Stimulated activated CD4-positive, alpha-beta T cell treated with anti-CD3 and anti-CD28 coated beads, Interleukin-4, amount 100 ng/mL, for 24 hours (primary cell): ENCODE measurements around the gene ZC3HAV1L.
"Not testable (repeated sequence)": the region's sequence is repeated elsewhere in the genome, so short reads cannot be mapped to it uniquely, and the experiment has no call there.

Experiments used
- DNase-seq: peaks from one replicate; pipeline ENCODE4 v3.0.0-alpha.2; 2020

The ZC3HAV1L gene

DNA sequence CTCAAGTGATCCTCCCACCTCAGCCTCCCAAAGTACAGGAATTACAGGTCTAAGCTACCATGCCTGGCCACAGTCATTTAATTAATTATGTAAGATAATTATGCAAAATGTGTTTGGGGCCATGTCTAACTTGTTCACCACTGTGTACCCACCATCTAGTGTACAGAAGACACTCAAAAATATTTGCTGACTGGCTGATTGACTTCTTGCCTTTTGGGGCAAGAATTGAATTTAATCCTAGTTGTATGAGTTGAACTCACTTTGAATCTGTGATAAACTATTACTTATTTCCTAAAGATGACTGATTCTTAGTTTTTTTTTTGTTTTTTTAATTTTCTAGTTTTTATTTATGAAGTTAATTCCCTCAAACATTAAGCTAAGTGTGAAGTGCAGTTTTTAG lies 15.8 kb upstream of the ZC3HAV1L start:
- no peak for DNase-seq

GRCh38 chr7:139049936-139050335 lies 14.1 kb upstream of the ZC3HAV1L start:
- no peak for DNase-seq

DNA sequence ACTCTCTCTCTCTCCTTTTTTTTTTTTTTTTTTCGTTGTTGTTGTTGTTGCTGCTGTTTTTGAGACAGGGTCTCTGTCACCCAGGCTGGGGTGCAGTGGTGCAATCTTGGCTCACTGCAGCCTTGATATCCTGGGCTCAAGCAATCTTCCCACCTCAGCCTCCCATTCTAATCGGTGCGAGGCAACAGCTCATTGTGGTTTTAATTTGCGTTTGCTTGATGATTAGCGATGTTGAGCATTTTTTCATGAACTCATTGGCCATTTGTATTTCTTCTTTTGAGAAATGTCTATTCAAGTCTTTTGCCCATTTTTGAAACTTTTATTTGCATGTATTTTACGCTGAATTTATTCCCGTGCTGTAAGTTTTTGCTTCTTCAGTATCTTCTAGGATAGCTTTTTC lies 13.3 kb upstream of the ZC3HAV1L start:
- no peak for DNase-seq

DNA sequence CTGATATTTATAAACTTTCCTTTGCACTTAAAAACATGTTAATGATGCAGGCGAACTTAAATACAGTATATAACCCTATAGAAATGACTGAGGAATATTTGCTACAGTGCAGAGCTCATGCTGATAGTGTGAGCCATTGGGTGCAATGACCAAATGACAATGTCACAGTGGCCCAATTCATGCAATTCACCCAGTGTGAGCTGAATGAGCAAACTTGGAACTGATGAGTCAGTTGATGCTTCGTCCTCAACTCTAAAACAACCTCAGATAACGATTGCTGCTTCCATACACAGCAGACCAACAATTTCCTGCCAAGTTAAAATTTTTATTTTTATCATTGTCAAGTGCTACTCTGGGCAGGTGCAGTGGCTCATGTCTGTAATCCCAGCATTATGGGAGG lies 12.1 kb upstream of the ZC3HAV1L start:
- DNase-seq: peak; percentile 20

GRCh38 chr7:139046143-139046542 lies 10.3 kb upstream of the ZC3HAV1L start:
- DNase-seq: no peak

GRCh38 chr7:139044813-139045794 lies 9.3 kb upstream of the ZC3HAV1L start:
- no peak for DNase-seq

DNA sequence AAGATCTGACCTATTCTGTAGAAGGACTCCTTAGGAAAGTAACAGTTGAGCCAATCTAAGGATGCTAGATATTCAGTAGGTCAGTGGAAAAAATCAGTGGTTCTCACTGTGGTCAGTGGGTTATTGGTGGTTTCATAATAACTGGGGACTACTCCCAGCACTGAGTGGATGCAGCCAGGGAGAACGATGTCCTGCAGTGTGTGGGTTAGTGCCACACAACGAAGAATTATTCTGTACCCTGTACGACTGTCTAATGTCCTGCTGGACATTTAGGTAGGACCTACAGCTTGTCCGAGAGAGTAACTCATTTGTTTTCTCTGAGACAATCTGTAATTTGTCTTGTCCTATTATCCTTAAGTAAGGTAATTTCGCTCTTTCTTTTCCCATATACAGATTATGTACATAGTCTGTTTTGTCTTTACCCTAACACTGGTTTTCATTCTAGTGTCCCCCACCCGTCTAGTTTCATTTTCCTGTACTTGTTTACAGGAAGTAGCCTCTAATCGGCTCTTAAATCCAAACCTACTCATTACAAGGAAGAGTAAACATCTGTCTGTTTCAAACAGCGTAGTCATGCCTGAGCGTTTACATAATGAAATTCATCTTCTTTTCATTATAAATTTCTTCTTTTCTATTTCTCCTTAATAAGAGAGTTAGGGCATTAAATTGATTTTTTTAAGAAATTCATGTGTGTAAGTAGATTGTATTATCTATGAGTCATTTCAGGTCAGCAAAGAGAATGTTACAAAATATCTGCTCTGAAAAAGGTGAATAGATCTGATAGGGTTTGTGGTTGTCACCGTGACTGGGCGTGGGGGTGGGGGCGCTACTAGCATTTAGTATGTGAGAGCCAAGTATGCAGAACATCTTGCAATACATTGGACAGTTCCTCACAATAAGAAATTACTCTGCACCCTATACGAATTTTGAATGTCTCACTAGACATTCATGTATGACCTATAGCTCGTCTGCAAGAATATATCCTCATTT lies 8.3 kb upstream of the ZC3HAV1L start:
- DNase-seq: peak; percentile 78

DNA sequence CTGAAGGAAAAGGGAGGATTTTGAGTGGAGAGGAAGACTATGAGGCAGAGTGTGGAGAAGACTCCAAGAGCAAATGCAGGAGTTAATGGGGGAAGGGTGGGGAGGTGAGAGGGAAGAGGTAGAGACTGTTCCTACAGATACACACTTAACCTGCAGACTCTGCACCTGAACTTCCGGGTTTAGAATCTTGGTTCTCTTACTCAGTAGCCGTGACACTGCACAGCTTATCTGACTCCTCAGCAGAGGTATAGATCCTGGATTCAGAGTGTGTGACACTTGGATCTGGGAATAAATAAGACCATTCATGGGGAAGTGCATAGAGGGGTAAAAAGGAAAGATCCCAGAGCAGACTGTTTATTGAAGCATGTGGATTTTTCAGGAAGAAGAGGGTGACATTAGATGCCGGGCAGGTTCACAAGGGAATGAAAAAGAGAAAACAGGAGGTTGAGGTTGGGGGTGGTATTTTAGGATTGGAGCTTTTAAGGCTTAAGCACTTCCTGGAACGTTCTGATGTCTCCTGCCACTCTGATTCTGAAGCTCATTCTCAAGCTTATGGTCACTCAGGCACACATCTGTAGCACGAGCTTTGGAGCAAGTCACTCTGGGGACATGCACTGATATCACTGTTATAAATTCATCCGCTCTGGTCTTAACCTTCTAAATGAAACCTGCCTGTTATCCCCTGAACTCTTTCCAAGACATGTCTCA lies 5.7 kb upstream of the ZC3HAV1L start:
- no peak for DNase-seq

DNA sequence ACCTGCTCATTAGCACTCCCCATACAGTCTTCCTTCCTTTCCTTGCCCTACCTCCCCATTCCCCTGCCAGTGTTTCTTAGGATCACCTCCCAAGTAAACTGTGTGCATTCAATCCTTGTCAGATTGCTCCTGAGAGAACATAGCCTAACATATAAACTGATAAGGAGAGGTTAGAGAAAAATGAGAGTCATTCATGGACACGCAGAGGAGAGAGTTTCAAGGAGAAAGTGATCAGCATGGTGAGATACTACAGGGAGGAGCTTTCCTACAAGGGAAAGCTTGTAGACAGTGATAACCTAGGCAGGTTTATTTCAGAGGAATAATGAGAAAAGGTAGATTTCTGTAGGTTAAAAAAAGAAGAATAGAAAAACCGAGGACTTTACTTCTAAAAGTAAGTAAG lies 2.8 kb upstream of the ZC3HAV1L start:
- DNase-seq: no peak

DNA sequence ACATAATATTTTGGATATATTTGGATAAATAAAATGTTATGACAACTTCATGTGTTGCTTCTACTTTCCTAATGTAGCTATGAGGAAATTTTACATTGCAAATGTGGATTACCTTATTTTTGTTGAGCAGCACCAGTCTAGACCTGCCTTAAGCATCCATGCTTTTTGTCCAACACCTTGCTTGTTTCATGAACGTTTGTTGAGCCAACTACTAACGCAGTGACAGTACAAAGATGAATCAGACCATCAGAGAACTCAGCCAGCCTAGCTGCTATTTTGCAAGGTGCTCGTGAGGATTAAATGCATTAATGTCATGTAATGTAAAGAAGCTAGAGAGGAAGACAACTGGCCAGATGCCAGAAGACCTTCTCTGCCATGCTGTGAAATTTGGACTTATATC lies 1.1 kb upstream of the ZC3HAV1L start:
- DNase-seq: no peak

DNA sequence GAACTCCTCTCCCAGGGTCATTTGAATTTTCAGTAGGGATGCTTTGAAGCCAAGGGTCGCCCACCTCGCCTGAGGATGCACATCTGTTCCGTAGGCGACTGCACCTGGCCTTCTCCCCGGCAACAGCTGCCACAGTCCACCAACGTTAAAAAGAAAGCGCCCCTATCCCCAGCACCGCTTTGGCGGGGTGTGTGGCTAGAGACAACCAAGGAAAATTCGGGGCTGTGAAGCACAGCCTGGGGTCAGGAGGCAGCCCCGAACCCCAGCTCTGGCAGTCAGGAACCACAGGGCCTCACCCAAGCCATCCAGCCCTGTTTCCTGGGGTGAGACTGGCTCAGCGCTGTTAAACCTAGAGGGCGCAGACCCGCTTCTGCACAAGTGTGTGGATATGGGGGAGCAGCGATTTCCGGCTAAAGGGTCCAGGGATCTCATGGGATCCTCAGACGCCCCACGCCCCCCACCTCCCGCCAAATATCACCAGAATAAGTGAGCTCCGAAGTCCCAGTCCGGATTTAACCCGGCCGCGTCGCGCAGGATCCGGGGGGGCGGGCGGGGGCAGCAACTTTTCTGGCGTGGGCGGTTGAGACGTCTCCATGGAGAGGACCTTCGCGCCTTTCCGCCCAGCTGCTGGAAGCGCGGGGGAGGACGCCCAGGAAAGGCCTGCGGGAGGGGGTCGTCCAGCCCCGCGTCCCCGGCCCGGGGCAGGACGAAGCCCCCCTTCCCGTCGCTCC lies 822 bp downstream of the ZC3HAV1L start:
- DNase-seq: peak; percentile 19

GRCh38 chr7:139034336-139034735 lies 1.5 kb downstream of the ZC3HAV1L start:
- DNase-seq: no peak

DNA sequence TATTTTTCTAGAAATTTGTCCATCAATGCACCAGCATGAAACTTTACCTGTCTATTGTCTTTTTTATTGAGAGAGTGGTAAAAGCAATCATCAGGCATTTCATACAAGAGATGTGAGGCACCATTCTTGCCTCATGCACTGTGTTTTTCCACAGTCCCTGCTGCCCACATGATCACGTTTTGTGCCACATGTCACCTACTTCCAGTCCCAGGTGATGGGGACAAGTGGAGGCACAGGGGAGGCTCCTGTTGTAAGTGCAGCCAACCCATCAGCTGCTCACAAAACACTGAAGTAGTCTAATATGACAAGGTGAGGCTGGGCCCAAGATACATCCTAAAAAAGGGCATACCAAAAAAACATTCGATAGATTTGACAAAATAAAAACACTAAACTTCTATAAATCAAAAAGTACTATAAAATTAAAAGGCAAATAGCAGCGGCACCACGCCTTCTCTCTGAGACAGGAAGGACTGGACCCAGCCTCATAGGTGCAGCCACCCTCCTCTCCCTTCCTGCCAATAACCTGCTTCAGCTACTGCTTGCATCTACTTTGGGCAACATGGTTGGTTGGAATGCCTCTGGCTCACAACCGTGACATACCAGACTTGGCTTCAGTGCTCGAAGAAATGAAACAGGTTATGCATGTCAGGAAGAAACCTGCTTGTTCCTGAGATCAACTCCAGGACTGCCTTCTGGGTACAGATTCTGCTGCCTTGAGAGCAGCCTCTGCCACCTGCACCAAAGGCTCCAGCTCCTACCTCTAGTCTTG lies 2.3 kb downstream of the ZC3HAV1L start:
- no peak for DNase-seq

DNA sequence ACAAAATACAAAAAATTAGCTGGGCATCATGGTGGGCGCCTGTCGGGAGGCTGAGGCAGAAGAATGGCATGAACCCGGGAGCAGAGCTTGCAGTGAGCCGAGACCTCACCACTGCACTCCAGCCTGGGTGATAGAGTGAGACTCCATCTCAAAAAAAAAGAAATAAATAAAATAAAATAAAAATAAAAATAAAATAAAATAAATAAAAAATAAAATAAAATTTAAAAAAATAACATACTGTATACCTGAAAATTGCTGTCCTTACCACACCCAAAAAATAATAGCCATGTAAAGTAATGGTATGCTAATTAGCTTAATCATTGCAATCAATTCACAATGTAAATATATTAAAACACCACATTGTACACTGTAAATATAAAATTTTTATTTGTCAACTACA lies 3.4 kb downstream of the ZC3HAV1L start:
- DNase-seq: no peak

- no peak for DNase-seq
These were observed 6.5 kb downstream of the ZC3HAV1L start for GRCh38 chr7:139029353-139029752.

GRCh38 chr7:139026551-139026950 lies 9.3 kb downstream of the ZC3HAV1L start:
- DNase-seq: no peak

GRCh38 chr7:139025861-139026260 lies 10.0 kb downstream of the ZC3HAV1L start:
- not testable (repeated sequence) for DNase-seq

DNA sequence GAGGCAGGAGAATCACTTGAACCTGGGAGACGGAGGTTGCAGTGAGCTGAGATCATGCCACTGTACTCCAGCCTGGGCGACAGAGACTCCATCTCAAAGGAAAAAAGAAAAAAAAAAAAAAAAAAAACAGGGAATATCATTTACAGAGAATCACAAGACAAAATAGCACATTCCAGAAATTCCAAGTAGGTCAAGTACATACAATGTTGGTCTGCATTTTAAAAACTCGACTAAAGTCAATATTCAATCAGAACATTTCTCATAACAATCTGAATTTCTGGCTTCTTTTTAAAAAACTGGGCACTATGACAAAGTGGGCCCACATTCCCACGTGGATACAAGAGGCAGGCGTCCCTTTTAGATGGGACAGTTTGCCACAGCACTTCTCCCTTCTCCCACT lies 12.8 kb downstream of the ZC3HAV1L start:
- no peak for DNase-seq

- no peak for DNase-seq
These were observed 13.6 kb downstream of the ZC3HAV1L start for GRCh38 chr7:139022286-139022685.

GRCh38 chr7:139018910-139019309 lies 16.9 kb downstream of the ZC3HAV1L start:
- DNase-seq: no peak

DNA sequence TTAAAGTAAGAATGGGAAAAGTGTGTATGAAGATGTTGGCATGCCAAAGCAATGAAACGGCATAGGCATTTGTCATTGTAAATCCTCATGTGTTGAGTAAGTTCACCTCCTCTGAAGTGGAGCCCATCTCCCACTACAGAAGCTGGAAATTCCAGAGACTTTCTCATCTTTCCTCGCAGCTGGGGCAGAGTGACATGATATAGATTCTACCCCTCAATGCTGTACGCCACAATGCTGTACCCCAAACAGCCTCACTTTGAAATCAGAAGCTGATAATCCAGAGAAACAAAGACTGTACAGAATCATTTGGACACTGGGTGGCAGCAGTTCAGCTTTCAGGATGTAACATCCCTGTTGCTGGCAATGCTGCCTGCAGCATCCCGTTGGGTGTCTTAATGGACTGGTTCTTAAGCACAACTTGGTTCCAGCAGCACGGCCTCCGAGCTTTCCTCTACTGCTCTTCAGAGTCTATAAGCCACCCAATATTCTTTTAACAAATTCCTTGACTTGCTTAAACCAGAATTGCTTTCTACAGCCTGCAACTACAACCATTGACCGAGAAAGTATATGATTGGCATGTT lies 18.8 kb downstream of the ZC3HAV1L start:
- peak; percentile 66 for DNase-seq
